Astrocyte (in vitro differentiated cells and primary cell): Measurements from ENCODE around the gene CACNA1A. TPM values are rescaled to one million over a fixed set of nuclear protein-coding genes. Genes with fewer than 3 reads are reported as not detected.
"Not testable (repeated sequence)": the region's sequence is repeated elsewhere in the genome, so short reads cannot be mapped to it uniquely, and the experiment has no call there.

Source experiments
- DNase-seq: peaks from one replicate; pipeline ENCODE4 v3.0.0-alpha.2; 2010; ENCODE audit warnings: low read depth
- FAIRE-seq: peaks from 2 replicates; lab custom pipeline; 2011; peaks lifted over from hg19 to GRCh38; lab: Jason Lieb, UNC
- H2AFZ ChIP-seq: 2 replicates; pipeline ENCODE4 v1.6.0; 2012; ENCODE audit warnings: low read depth, low read length, inconsistent platforms
- H3K27ac ChIP-seq: 2 replicates; pipeline ENCODE4 v1.5.1; 2011; ENCODE audit warnings: low read depth, low read length, inconsistent platforms
- H3K27me3 ChIP-seq: 2 replicates; pipeline ENCODE4 v1.6.0; 2011; ENCODE audit warnings: low read length, inconsistent platforms; ENCODE audit not compliant: insufficient read depth
- H3K36me3 ChIP-seq: 2 replicates; pipeline ENCODE4 v1.5.1; 2011; ENCODE audit warnings: low read length, inconsistent platforms; ENCODE audit not compliant: insufficient read depth
- H3K4me1 ChIP-seq: 2 replicates; pipeline ENCODE4 v1.5.1; 2011; ENCODE audit warnings: low read length, inconsistent platforms; ENCODE audit not compliant: insufficient read depth
- H3K4me2 ChIP-seq: 2 replicates; pipeline ENCODE4 v1.6.0; 2012; ENCODE audit warnings: low read length, inconsistent platforms
- H3K4me3 ChIP-seq: 2 replicates; pipeline ENCODE4 v1.5.1; 2011; ENCODE audit warnings: low read depth, mild to moderate bottlenecking, low read length, inconsistent platforms; ENCODE audit not compliant: insufficient read depth
- H3K79me2 ChIP-seq: 2 replicates; pipeline ENCODE4 v1.6.0; 2012; ENCODE audit warnings: mild to moderate bottlenecking, low read length, inconsistent platforms; ENCODE audit not compliant: insufficient read depth
- H3K9ac ChIP-seq: 2 replicates; pipeline ENCODE4 v1.6.0; 2012; ENCODE audit warnings: mild to moderate bottlenecking, low read length, inconsistent platforms
- H3K9me3 ChIP-seq: 2 replicates; pipeline ENCODE4 v1.5.1; 2012; ENCODE audit warnings: low read depth, mild to moderate bottlenecking, low read length, inconsistent platforms; ENCODE audit not compliant: insufficient read depth
- H4K20me1 ChIP-seq: 2 replicates; pipeline ENCODE4 v1.6.0; 2012; ENCODE audit warnings: low read length, inconsistent platforms; ENCODE audit not compliant: insufficient read depth
- H3K27ac Mint-ChIP-seq: one replicate; pipeline ENCODE4 v1.8.0; 2021; ENCODE audit warnings: mild to moderate bottlenecking, mixed read lengths; ENCODE audit not compliant: unreplicated experiment
- H3K27me3 Mint-ChIP-seq: one replicate; pipeline ENCODE4 v1.8.0; 2021; ENCODE audit warnings: low read depth, mixed read lengths; ENCODE audit not compliant: unreplicated experiment
- H3K36me3 Mint-ChIP-seq: one replicate; pipeline ENCODE4 v1.8.0; 2021; ENCODE audit warnings: low read depth, mixed read lengths; ENCODE audit not compliant: unreplicated experiment
- H3K4me1 Mint-ChIP-seq: one replicate; pipeline ENCODE4 v1.8.0; 2021; ENCODE audit warnings: low read depth, mixed read lengths; ENCODE audit not compliant: unreplicated experiment
- H3K4me3 Mint-ChIP-seq: one replicate; pipeline ENCODE4 v1.8.0; 2021; ENCODE audit warnings: mild to moderate bottlenecking, moderate library complexity, mixed read lengths; ENCODE audit not compliant: unreplicated experiment
- H3K9me3 Mint-ChIP-seq: one replicate; pipeline ENCODE4 v1.8.0; 2021; ENCODE audit warnings: mild to moderate bottlenecking, mixed read lengths; ENCODE audit not compliant: unreplicated experiment
- EZH2 ChIP-seq: IDR thresholded peaks from 2 replicates; pipeline ENCODE4 v1.6.1; 2012; ENCODE audit warnings: mild to moderate bottlenecking, low read length, inconsistent platforms; ENCODE audit not compliant: insufficient read depth
- total RNA-seq: library from RNA; stranded (reverse); gene quantifications from 2 replicates; pipeline ENCODE4 v1.2.1, GENCODE V29; 2021
- TF ChIP-seq, protein P1 (sequence below): IDR thresholded peaks from 2 replicates; pipeline ENCODE4 v1.5.1; 2011; ENCODE audit warnings: low read depth, mild to moderate bottlenecking, inconsistent platforms, low read length, moderate library complexity; ENCODE audit not compliant: insufficient read depth

CACNA1A gene
- total RNA-seq, 1 donor from 2014 or later = 9.4 TPM

GRCh38 chr19:13256918-13257317, 249.4 kb downstream of the CACNA1A start:
- Mint-ChIP-seq H3K4me3 (no peak overlapping the region), H3K4me1 (peaks cover 7% of the 10 kb centered on the region), H3K9me3 (peaks cover 11% of the 10 kb centered on the region), H3K36me3 (peaks cover 13% of the 10 kb centered on the region), H3K27me3 (peaks cover 16% of the 10 kb centered on the region), H3K27ac (no peak overlapping the region)
- FAIRE-seq (no peak), DNase-seq (no peak)
- Histone ChIP-seq H3K27ac (no peak overlapping the region), H3K4me3 (no peak overlapping the region), H3K4me2 (no peak overlapping the region), H3K9ac (no peak overlapping the region), H3K27me3 (no peaks in the 10 kb centered on the region), H3K36me3 (no peaks in the 10 kb centered on the region), H3K9me3 (peaks cover 4% of the 10 kb centered on the region), H3K4me1 (peaks cover 15% of the 10 kb centered on the region), H4K20me1 (no peaks in the 10 kb centered on the region), H3K79me2 (no peaks in the 10 kb centered on the region), H2AFZ (no peak overlapping the region)
- TF ChIP-seq EZH2 = no peak
- TF ChIP-seq, protein P1, sequence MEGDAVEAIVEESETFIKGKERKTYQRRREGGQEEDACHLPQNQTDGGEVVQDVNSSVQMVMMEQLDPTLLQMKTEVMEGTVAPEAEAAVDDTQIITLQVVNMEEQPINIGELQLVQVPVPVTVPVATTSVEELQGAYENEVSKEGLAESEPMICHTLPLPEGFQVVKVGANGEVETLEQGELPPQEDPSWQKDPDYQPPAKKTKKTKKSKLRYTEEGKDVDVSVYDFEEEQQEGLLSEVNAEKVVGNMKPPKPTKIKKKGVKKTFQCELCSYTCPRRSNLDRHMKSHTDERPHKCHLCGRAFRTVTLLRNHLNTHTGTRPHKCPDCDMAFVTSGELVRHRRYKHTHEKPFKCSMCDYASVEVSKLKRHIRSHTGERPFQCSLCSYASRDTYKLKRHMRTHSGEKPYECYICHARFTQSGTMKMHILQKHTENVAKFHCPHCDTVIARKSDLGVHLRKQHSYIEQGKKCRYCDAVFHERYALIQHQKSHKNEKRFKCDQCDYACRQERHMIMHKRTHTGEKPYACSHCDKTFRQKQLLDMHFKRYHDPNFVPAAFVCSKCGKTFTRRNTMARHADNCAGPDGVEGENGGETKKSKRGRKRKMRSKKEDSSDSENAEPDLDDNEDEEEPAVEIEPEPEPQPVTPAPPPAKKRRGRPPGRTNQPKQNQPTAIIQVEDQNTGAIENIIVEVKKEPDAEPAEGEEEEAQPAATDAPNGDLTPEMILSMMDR = no peak

GRCh38 chr19:13256398-13256797, 249.9 kb downstream of the CACNA1A start:
- not testable (repeated sequence) for H3K4me1 ChIP-seq, H3K9me3 ChIP-seq, H3K27me3 ChIP-seq, H3K4me1 Mint-ChIP-seq, H3K79me2 ChIP-seq, H3K9ac ChIP-seq, H4K20me1 ChIP-seq, H3K27ac ChIP-seq, H3K27ac Mint-ChIP-seq, H3K4me3 ChIP-seq, H3K4me3 Mint-ChIP-seq, H2AFZ ChIP-seq, DNase-seq, FAIRE-seq, H3K36me3 ChIP-seq, H3K4me2 ChIP-seq
- Mint-ChIP-seq H3K36me3 (peaks cover 13% of the 10 kb centered on the region), H3K9me3 (peaks cover 11% of the 10 kb centered on the region), H3K27me3 (peaks cover 16% of the 10 kb centered on the region)

- Mint-ChIP-seq H3K27me3 (peaks cover 16% of the 10 kb centered on the region), H3K27ac (no peak overlapping the region), H3K4me1 (no peaks in the 10 kb centered on the region), H3K9me3 (peaks cover 11% of the 10 kb centered on the region), H3K36me3 (peaks cover 13% of the 10 kb centered on the region), H3K4me3 (no peak overlapping the region)
- Histone ChIP-seq H3K9me3 (peaks cover 4% of the 10 kb centered on the region), H3K4me2 (no peak overlapping the region), H3K36me3 (no peaks in the 10 kb centered on the region), H3K4me1 (peaks cover 4% of the 10 kb centered on the region), H4K20me1 (no peaks in the 10 kb centered on the region), H3K79me2 (no peaks in the 10 kb centered on the region), H3K9ac (no peak overlapping the region), H2AFZ (no peak overlapping the region), H3K4me3 (no peak overlapping the region), H3K27me3 (no peaks in the 10 kb centered on the region), H3K27ac (no peak overlapping the region)
- FAIRE-seq = no peak
- TF ChIP-seq EZH2 = no peak
- TF ChIP-seq, protein P1 = no peak
- no peak for DNase-seq
Observed at GRCh38 chr19:13255719-13256059, 250.6 kb downstream of the CACNA1A start.
